Nephron progenitor cell (in vitro differentiated cells): Measurements from ENCODE around the gene GREB1.

ENCODE experiments used
- DNase-seq: peaks from one replicate; pipeline ENCODE4 v3.0.0; 2021
- H3K27ac Mint-ChIP-seq: 2 replicates; pipeline ENCODE4 v1.8.0; 2021; ENCODE audit warnings: mild to moderate bottlenecking, moderate library complexity, mixed read lengths
- H3K27me3 Mint-ChIP-seq: 2 replicates; pipeline ENCODE4 v1.8.0; 2021; ENCODE audit warnings: mild to moderate bottlenecking, low read depth, mixed read lengths; ENCODE audit not compliant: poor library complexity
- H3K36me3 Mint-ChIP-seq: 2 replicates; pipeline ENCODE4 v1.8.0; 2021; ENCODE audit warnings: low read depth, mixed read lengths
- H3K4me1 Mint-ChIP-seq: 2 replicates; pipeline ENCODE4 v1.8.0; 2021; ENCODE audit warnings: mixed read lengths
- H3K4me3 Mint-ChIP-seq: 2 replicates; pipeline ENCODE4 v1.8.0; 2021; ENCODE audit warnings: mild to moderate bottlenecking, moderate library complexity, mixed read lengths
- H3K9me3 Mint-ChIP-seq: 2 replicates; pipeline ENCODE4 v1.8.0; 2021; ENCODE audit warnings: mild to moderate bottlenecking, moderate library complexity, mixed read lengths
- TF ChIP-seq, protein P1 (sequence below): fragments of 200-600 bp; sonication (generic); IDR thresholded peaks from 2 replicates; pipeline ENCODE4 v1.5.0; 2021; ENCODE audit warnings: antibody characterized with exemption

The GREB1 gene

DNA sequence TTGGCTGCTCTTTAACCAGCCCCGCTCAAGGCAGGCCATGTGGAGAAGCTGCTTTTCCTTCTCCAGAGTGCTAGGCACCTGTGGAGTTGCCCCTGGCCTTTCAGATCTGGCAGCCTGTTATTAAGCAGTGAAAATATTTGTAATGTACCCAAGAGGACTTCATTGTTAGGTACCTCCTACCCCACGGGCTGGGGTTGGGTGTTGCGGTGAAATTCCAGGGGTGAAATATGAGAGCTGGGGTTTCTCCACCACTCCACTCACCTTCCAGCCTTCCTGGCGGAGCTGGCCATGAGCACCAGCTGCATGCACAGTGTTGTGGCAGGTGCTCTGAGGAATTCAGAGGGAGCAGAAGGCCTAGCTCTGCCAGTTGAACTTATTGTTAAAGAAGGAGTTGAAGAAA lies 97.0 kb downstream of the GREB1 start:
- Mint-ChIP-seq H3K27me3 (no peaks in the 10 kb centered on the region), H3K4me1 (no peaks in the 10 kb centered on the region), H3K4me3 (no peak overlapping the region), H3K36me3 (peaks cover 80% of the 10 kb centered on the region), H3K9me3 (peaks cover 3% of the 10 kb centered on the region), H3K27ac (peak overlapping the region; percentile 65)
- DNase-seq: no peak
- TF ChIP-seq, protein P1, sequence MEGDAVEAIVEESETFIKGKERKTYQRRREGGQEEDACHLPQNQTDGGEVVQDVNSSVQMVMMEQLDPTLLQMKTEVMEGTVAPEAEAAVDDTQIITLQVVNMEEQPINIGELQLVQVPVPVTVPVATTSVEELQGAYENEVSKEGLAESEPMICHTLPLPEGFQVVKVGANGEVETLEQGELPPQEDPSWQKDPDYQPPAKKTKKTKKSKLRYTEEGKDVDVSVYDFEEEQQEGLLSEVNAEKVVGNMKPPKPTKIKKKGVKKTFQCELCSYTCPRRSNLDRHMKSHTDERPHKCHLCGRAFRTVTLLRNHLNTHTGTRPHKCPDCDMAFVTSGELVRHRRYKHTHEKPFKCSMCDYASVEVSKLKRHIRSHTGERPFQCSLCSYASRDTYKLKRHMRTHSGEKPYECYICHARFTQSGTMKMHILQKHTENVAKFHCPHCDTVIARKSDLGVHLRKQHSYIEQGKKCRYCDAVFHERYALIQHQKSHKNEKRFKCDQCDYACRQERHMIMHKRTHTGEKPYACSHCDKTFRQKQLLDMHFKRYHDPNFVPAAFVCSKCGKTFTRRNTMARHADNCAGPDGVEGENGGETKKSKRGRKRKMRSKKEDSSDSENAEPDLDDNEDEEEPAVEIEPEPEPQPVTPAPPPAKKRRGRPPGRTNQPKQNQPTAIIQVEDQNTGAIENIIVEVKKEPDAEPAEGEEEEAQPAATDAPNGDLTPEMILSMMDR: no peak

DNA sequence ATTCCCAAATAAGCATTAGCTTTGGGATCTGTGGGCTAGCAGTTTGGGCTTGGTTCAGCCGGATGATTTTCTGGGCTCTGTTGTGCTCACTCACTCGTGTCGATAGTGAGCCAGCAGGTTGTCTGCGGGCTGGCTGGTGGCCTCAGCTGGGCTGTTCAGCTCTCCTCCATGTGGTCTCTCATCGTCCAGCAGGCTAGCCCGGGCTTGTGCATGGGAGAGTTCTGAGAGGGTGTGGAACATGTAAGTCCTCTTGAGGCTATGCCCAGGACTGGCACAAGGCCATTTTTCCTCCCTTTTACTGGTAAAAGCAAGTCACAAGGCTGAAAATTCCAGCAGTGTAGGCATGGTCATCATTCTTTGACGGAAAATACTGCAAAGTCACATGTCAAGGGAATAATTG lies 97.6 kb downstream of the GREB1 start:
- H3K4me3 Mint-ChIP-seq: no peak overlapping the region
- TF ChIP-seq, protein P1: no peak
- H3K4me1 Mint-ChIP-seq: no peaks in the 10 kb centered on the region
- H3K9me3 Mint-ChIP-seq: no peaks in the 10 kb centered on the region
- no peak for DNase-seq
- H3K36me3 Mint-ChIP-seq: peaks cover 74% of the 10 kb centered on the region
- H3K27ac Mint-ChIP-seq: no peak overlapping the region
- no peaks in the 10 kb centered on the region for H3K27me3 Mint-ChIP-seq

DNA sequence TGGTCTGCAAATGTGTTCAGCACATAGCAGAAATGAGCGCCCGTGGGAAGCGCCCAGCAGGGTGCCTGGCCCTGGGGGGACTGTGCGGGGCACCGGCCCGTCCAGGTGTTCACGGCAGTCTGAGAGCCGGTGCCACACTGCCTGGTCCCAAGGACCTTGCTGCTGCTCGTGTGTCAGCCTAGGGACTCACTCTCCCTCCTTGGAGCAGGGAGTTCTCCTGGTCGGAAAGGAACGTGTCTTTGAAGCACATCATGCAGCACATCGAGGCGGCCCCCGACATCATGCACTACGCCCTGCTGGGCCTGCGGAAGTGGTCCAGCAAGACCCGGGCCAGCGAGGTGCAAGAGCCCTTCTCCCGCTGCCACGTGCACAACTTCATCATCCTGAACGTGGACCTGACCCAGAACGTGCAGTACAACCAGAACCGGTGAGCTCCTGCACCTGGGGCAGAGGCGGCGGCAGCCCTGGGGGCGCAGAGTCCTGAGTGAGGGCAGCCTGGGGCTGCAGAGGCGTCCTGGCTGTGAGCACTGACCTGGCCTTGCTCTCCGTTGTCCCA lies 100.2 kb downstream of the GREB1 start:
- TF ChIP-seq, protein P1: no peak
- Mint-ChIP-seq H3K36me3 (peaks cover 55% of the 10 kb centered on the region), H3K27me3 (no peaks in the 10 kb centered on the region), H3K4me1 (no peaks in the 10 kb centered on the region), H3K9me3 (no peaks in the 10 kb centered on the region), H3K4me3 (no peak overlapping the region), H3K27ac (no peak overlapping the region)
- no peak for DNase-seq

DNA sequence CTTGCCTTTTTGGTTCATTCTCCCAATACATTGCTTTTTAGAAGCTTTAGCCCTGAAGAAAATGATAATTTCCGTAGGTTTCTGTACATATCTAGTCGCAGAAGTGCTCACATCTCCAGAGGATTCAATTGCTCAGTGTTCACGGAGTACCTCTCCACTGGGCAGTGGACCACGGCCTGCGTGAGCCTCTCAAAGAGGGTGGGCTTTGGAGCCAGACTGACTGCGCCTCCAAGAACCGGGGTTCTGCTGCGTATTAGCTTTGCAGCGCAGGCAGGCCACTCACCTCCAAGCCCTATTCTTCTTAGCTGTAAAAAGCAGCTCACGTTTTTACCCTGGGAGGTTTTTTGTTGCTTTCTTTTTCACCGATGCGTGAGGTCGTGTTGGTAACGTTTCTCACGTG lies 100.7 kb downstream of the GREB1 start:
- TF ChIP-seq, protein P1: no peak
- Mint-ChIP-seq H3K9me3 (no peaks in the 10 kb centered on the region), H3K4me3 (no peak overlapping the region), H3K4me1 (no peaks in the 10 kb centered on the region), H3K27ac (no peak overlapping the region), H3K36me3 (peaks cover 56% of the 10 kb centered on the region), H3K27me3 (no peaks in the 10 kb centered on the region)
- no peak for DNase-seq

- Mint-ChIP-seq H3K27ac (no peak overlapping the region), H3K4me1 (no peaks in the 10 kb centered on the region), H3K4me3 (no peak overlapping the region), H3K9me3 (no peaks in the 10 kb centered on the region), H3K27me3 (no peaks in the 10 kb centered on the region), H3K36me3 (peaks cover 56% of the 10 kb centered on the region)
- TF ChIP-seq, protein P1: no peak
- no peak for DNase-seq
Measured at GRCh38 chr2:11635141-11635540, 101.3 kb downstream of the GREB1 start.

- no peaks in the 10 kb centered on the region for H3K9me3 Mint-ChIP-seq
- H3K4me3 Mint-ChIP-seq: no peak overlapping the region
- H3K27me3 Mint-ChIP-seq: no peaks in the 10 kb centered on the region
- no peak for DNase-seq
- TF ChIP-seq, protein P1: no peak
- H3K36me3 Mint-ChIP-seq: peaks cover 54% of the 10 kb centered on the region
- no peaks in the 10 kb centered on the region for H3K4me1 Mint-ChIP-seq
- peak overlapping the region; percentile 75 for H3K27ac Mint-ChIP-seq
Measured at GRCh38 chr2:11636593-11637295, 102.9 kb downstream of the GREB1 start.
